HG03280 (cell line): ENCODE measurements around the gene PNPLA3.

Experiments
- ATAC-seq: cut with Tn5 transposase; IDR thresholded peaks from one replicate; pipeline ENCODE4 v1.9.1; 2021; ENCODE audit warnings: mild to moderate bottlenecking, moderate library complexity; ENCODE audit not compliant: unreplicated experiment

The PNPLA3 gene

GRCh38 chr22:43923631-43924464, at the start of gene PNPLA3:
Gene PNPLA3, plus strand, starts transcription at chr22:43923805. Its CDS starts 107 bp downstream, at chr22:43923912.
- ATAC-seq = no peak

- ATAC-seq = no peak
These were observed 46.6 kb upstream of the PNPLA3 start for GRCh38 chr22:43876866-43877509.

- ATAC-seq = no peak
These were observed 45.4 kb upstream of the PNPLA3 start for GRCh38 chr22:43878079-43878795.

- ATAC-seq = no peak
These were observed 44.6 kb upstream of the PNPLA3 start for GRCh38 chr22:43878831-43879550.

- ATAC-seq = no peak
These were observed 43.6 kb upstream of the PNPLA3 start for GRCh38 chr22:43879901-43880540.

- ATAC-seq = no peak
These were observed 43.0 kb upstream of the PNPLA3 start for GRCh38 chr22:43880541-43880991.

- no peak for ATAC-seq
These were observed 42.2 kb upstream of the PNPLA3 start for GRCh38 chr22:43881091-43882061.

- ATAC-seq = no peak
These were observed 41.4 kb upstream of the PNPLA3 start for GRCh38 chr22:43882122-43882767.

GRCh38 chr22:43883012-43883661, 40.5 kb upstream of the PNPLA3 start:
- no peak for ATAC-seq

GRCh38 chr22:43883719-43884415, 39.7 kb upstream of the PNPLA3 start:
- no peak for ATAC-seq

- peak; percentile 87 for ATAC-seq
These were observed 38.8 kb upstream of the PNPLA3 start for GRCh38 chr22:43884600-43885318.

GRCh38 chr22:43885319-43885671, 38.3 kb upstream of the PNPLA3 start:
- no peak for ATAC-seq

- no peak for ATAC-seq
These were observed 37.8 kb upstream of the PNPLA3 start for GRCh38 chr22:43885786-43886185.

- no peak for ATAC-seq
These were observed 37.4 kb upstream of the PNPLA3 start for GRCh38 chr22:43886231-43886630.

GRCh38 chr22:43887391-43887790, 36.2 kb upstream of the PNPLA3 start:
- ATAC-seq = no peak

GRCh38 chr22:43888740-43889139, 34.9 kb upstream of the PNPLA3 start:
- ATAC-seq = no peak

- ATAC-seq = no peak
These were observed 34.3 kb upstream of the PNPLA3 start for GRCh38 chr22:43889201-43889859.
